ENCODE measurements around the gene TEKTIP1. TPM values are rescaled to one million over a fixed set of nuclear protein-coding genes. Genes with fewer than 3 reads are reported as not detected.

Gene TEKTIP1
- total RNA-seq, 1 experiment from 2014 or later = not detected

GRCh38 chr19:3520166-3521103 is 18.5 kb upstream of the TEKTIP1 start:
- Histone ChIP-seq H3K27me3 (ENCODE audit: control insufficient read depth, insufficient read depth, low read length) (no peaks in the 10 kb centered on the region), H3K36me3 (ENCODE audit: control insufficient read depth, insufficient read depth, low read length) (no peaks in the 10 kb centered on the region), H3K4me3 (ENCODE audit: low read depth in 2 of 2, low read length in 2 of 2) (no peak overlapping the region), H3K9me3 (ENCODE audit: control insufficient read depth, insufficient read depth, low read depth, low read length) (no peaks in the 10 kb centered on the region), H3K27ac (ENCODE audit: low read length) (no peak overlapping the region), H3K4me1 (ENCODE audit: control insufficient read depth, insufficient read depth, low read length) (no peaks in the 10 kb centered on the region; the same call in 1 of the 2 replicates)
- in situ Hi-C loops (cut with HindIII; ENCODE audit: low pct_unique_long_range_greater_than_20kb, low sequenced_read_pairs) (no loop called here), intact Hi-C loops (cut with micrococcal nuclease; ENCODE audit: unreplicated experiment) (no loop called here)
- ATAC-seq (0 out of 2 replicates have a peak, but pooled peaks have one; percentile 52), DNase-seq (ENCODE audit: low read depth, low spot score) (no peak)
- CTCF ChIA-PET = no interaction called here
- POLR2A ChIA-PET = no interaction called here
- TF ChIP-seq REST (IDR thresholded peaks at IDR 0.05; ENCODE audit: insufficient read depth in 1 of 2, low read depth in 2 of 2, low read length in 1 of 2) = no peak
- no peak for TF ChIP-seq SIN3A (IDR thresholded peaks at IDR 0.05; ENCODE audit: borderline replicate concordance, insufficient read depth, low read depth, low read length)
- TF ChIP-seq CTCF (IDR thresholded peaks at IDR 0.05) = no peak; the same call in 1 of the 2 replicates
- no peak for TF ChIP-seq TCF7L2 (IDR thresholded peaks at IDR 0.05; ENCODE audit: low read depth, low read length)
- no peak for TF ChIP-seq POLR2AphosphoS5 (IDR thresholded peaks at IDR 0.05; ENCODE audit: low read depth, low read length)
- no TSS peak for BruUV-seq (replicated peaks)

GRCh38 chr19:3521104-3521445 is 17.9 kb upstream of the TEKTIP1 start:
- DNase-seq (ENCODE audit: low read depth, low spot score) (no peak), ATAC-seq (no peak)
- POLR2A ChIA-PET = no interaction called here
- H3K4me1 ChIP-seq (ENCODE audit: control insufficient read depth, insufficient read depth, low read length) = no peaks in the 10 kb centered on the region; the same call in 1 of the 2 replicates
- H3K27ac ChIP-seq (ENCODE audit: low read length) = no peak overlapping the region
- in situ Hi-C loops (cut with HindIII; ENCODE audit: low pct_unique_long_range_greater_than_20kb, low sequenced_read_pairs) = no loop called here
- no peaks in the 10 kb centered on the region for H3K9me3 ChIP-seq (ENCODE audit: control insufficient read depth, insufficient read depth, low read depth, low read length)
- H3K4me3 ChIP-seq (ENCODE audit: low read depth in 2 of 2, low read length in 2 of 2) = no peak overlapping the region
- BruUV-seq (replicated peaks) = no TSS peak
- CTCF ChIA-PET = interaction anchor here (0.7 kb wide), 1 partner anchor 17 kb away, joined by 10 read pairs; no protein-coding TSS in a partner anchor
- no peak for TF ChIP-seq REST (IDR thresholded peaks at IDR 0.05; ENCODE audit: insufficient read depth in 1 of 2, low read depth in 2 of 2, low read length in 1 of 2)
- TF ChIP-seq POLR2AphosphoS5 (IDR thresholded peaks at IDR 0.05; ENCODE audit: low read depth, low read length) = no peak
- no peak for TF ChIP-seq SIN3A (IDR thresholded peaks at IDR 0.05; ENCODE audit: borderline replicate concordance, insufficient read depth, low read depth, low read length)
- TF ChIP-seq CTCF (IDR thresholded peaks at IDR 0.05) = no peak
- TF ChIP-seq TCF7L2 (IDR thresholded peaks at IDR 0.05; ENCODE audit: low read depth, low read length) = no peak
- intact Hi-C loops (cut with micrococcal nuclease; ENCODE audit: unreplicated experiment) = no loop called here
- no peaks in the 10 kb centered on the region for H3K27me3 ChIP-seq (ENCODE audit: control insufficient read depth, insufficient read depth, low read length)
- H3K36me3 ChIP-seq (ENCODE audit: control insufficient read depth, insufficient read depth, low read length) = no peaks in the 10 kb centered on the region
